ENCODE measurements around the gene AKAP9. TPM values are rescaled to one million over a fixed set of nuclear protein-coding genes. Genes with fewer than 3 reads are reported as not detected.

Gene AKAP9
- total and polyA plus RNA-seq, 2 experiments from 2014 or later, result 80.5 to 85.8 TPM

- WGBS (ENCODE audit: low lambda C conversion rate, missing lambda C conversion rate), result under 1% methylated on average over 67 of the region's 73 CpGs
- Histone ChIP-seq H3K4me2 (peak within 1 kb of the TSS; percentile 80), H3K4me1 (ENCODE audit: insufficient read depth) (peaks cover 6% of the 10 kb centered on the region), H2AFZ (peak within 1 kb of the TSS; percentile 77), H3K9me3 (ENCODE audit: low read depth) (no peaks in the 10 kb centered on the region), H3K79me2 (peaks cover 47% of the 10 kb centered on the region), H3K27me3 (no peaks in the 10 kb centered on the region), H3K36me3 (replicated peaks; ENCODE audit: insufficient read depth, low read depth) (no peaks in the 10 kb centered on the region), H3K27ac (peak within 1 kb of the TSS; percentile 99), H4K20me1 (ENCODE audit: insufficient read depth, poor library complexity, severe bottlenecking) (peaks cover 38% of the 10 kb centered on the region), H3K4me3 (peak within 1 kb of the TSS; percentile 70), H3K9me2 (replicated peaks; ENCODE audit: insufficient read depth) (no peaks in the 10 kb centered on the region)
- peak; percentile 96 for DNase-seq (ENCODE audit: low spot score)
- no peak for TF ChIP-seq EZH2phosphoT487 (IDR thresholded peaks at IDR 0.05; ENCODE audit: low read depth, severe bottlenecking, unreplicated experiment)
- TF ChIP-seq CTCF (IDR thresholded peaks at IDR 0.05; ENCODE audit: poor library complexity), result no peak
- no peak for TF ChIP-seq EZH2 (IDR thresholded peaks at IDR 0.05; ENCODE audit: borderline replicate concordance)
These were observed 193.8 kb downstream of the AKAP9 start, which contains the start of gene CYP51A1 for GRCh38 chr7:92134271-92135051. CYP51A1 (minus strand) TSS chr7:92134477; CDS start chr7:92134364, 113 bp downstream.

- Histone ChIP-seq H3K9me3 (ENCODE audit: low read depth) (no peaks in the 10 kb centered on the region), H3K36me3 (replicated peaks; ENCODE audit: insufficient read depth, low read depth) (no peaks in the 10 kb centered on the region), H3K4me1 (ENCODE audit: insufficient read depth) (peaks cover 6% of the 10 kb centered on the region), H3K9me2 (replicated peaks; ENCODE audit: insufficient read depth) (no peaks in the 10 kb centered on the region), H3K79me2 (peaks cover 39% of the 10 kb centered on the region), H3K4me2 (peak overlapping the region; percentile 80), H4K20me1 (ENCODE audit: insufficient read depth, poor library complexity, severe bottlenecking) (peaks cover 30% of the 10 kb centered on the region), H3K4me3 (peak overlapping the region; percentile 70), H2AFZ (peak overlapping the region; percentile 77), H3K27me3 (no peaks in the 10 kb centered on the region), H3K27ac (peak overlapping the region; percentile 99)
- TF ChIP-seq CTCF (IDR thresholded peaks at IDR 0.05; ENCODE audit: poor library complexity) (no peak), EZH2 (IDR thresholded peaks at IDR 0.05; ENCODE audit: borderline replicate concordance) (no peak), EZH2phosphoT487 (IDR thresholded peaks at IDR 0.05; ENCODE audit: low read depth, severe bottlenecking, unreplicated experiment) (no peak)
- 13% methylated on average over 21 of the region's 21 CpGs for WGBS (ENCODE audit: low lambda C conversion rate, missing lambda C conversion rate)
- DNase-seq (ENCODE audit: low spot score), result peak; percentile 54
These were observed 194.6 kb downstream of the AKAP9 start for GRCh38 chr7:92135052-92135889.

- H3K4me1 ChIP-seq (ENCODE audit: insufficient read depth), result peaks cover 6% of the 10 kb centered on the region
- no peak overlapping the region for H3K4me3 ChIP-seq
- no peaks in the 10 kb centered on the region for H3K9me3 ChIP-seq (ENCODE audit: low read depth)
- peak; percentile 22 for DNase-seq (ENCODE audit: low spot score)
- H2AFZ ChIP-seq, result no peak overlapping the region
- WGBS (ENCODE audit: low lambda C conversion rate, missing lambda C conversion rate), result 28% methylated on average over 2 of the region's 2 CpGs
- peak overlapping the region; percentile 35 for H3K27ac ChIP-seq
- peaks cover 8% of the 10 kb centered on the region for H4K20me1 ChIP-seq (ENCODE audit: insufficient read depth, poor library complexity, severe bottlenecking)
- H3K36me3 ChIP-seq (replicated peaks; ENCODE audit: insufficient read depth, low read depth), result no peaks in the 10 kb centered on the region
- no peak overlapping the region for H3K4me2 ChIP-seq
- no peak for TF ChIP-seq EZH2 (IDR thresholded peaks at IDR 0.05; ENCODE audit: borderline replicate concordance)
- no peak for TF ChIP-seq EZH2phosphoT487 (IDR thresholded peaks at IDR 0.05; ENCODE audit: low read depth, severe bottlenecking, unreplicated experiment)
- no peak for TF ChIP-seq CTCF (IDR thresholded peaks at IDR 0.05; ENCODE audit: poor library complexity)
- H3K9me2 ChIP-seq (replicated peaks; ENCODE audit: insufficient read depth), result no peaks in the 10 kb centered on the region
- H3K79me2 ChIP-seq, result peaks cover 16% of the 10 kb centered on the region
- no peaks in the 10 kb centered on the region for H3K27me3 ChIP-seq
These were observed 196.9 kb downstream of the AKAP9 start for GRCh38 chr7:92137557-92137956.

All from hepatocyte (in vitro differentiated cells).